ENCODE results near the gene DLG3. TPM values are rescaled to one million over a fixed set of nuclear protein-coding genes. Genes with fewer than 3 reads are reported as not detected.

The DLG3 gene
- total RNA-seq, 1 experiment from 2014 or later: 41.7 TPM

- CTCF ChIA-PET: interaction anchor here (0.8 to 2.4 kb wide), 4 partner anchors 25 to 55 kb away, joined by 3 to 9 read pairs (median 4); partner anchors contain the start of gene GDPD2
- H3K4me3 Mint-ChIP-seq: peak overlapping the region; percentile 55
Observed at GRCh38 chrX:70477734-70478075, 33.1 kb downstream of the DLG3 start.

GRCh38 chrX:70478526-70479245, 34.1 kb downstream of the DLG3 start:
- Mint-ChIP-seq H3K27me3 (ENCODE audit: low read depth) (no peaks in the 10 kb centered on the region; the same call in 1 of the 2 replicates), H3K4me3 (peak overlapping the region; percentile 55), H3K27ac (peak overlapping the region; percentile 74; the same call in 1 of the 2 replicates), H3K9me3 (no peaks in the 10 kb centered on the region), H3K4me1 (peaks cover 87% of the 10 kb centered on the region), H3K36me3 (peaks cover 12% of the 10 kb centered on the region)
- DNase-seq (ENCODE audit: low spot score) (no peak), ATAC-seq (no peak)
- TF ChIP-seq RORB (CRISPR knock-in tag; IDR thresholded peaks at IDR 0.05) (no peak), CTCF (IDR thresholded peaks at IDR 0.05) (no peak), MYBL2 (CRISPR knock-in tag; IDR thresholded peaks at IDR 0.05) (no peak), CBFB (CRISPR knock-in tag; IDR thresholded peaks at IDR 0.05; ENCODE audit: low read depth) (no peak), ATF1 (CRISPR knock-in tag; IDR thresholded peaks at IDR 0.05) (no peak), TEAD1 (CRISPR knock-in tag; IDR thresholded peaks at IDR 0.05) (no peak), RELA (CRISPR knock-in tag; IDR thresholded peaks at IDR 0.05; ENCODE audit: borderline replicate concordance) (no peak), ZNF425 (CRISPR knock-in tag; conservative IDR thresholded peaks at IDR 0.05) (no peak), E2F1 (CRISPR knock-in tag; IDR thresholded peaks at IDR 0.05) (no peak), PRRX2 (CRISPR knock-in tag; IDR thresholded peaks at IDR 0.05) (no peak)
- POLR2A ChIA-PET: no interaction called here
- CTCF ChIA-PET: interaction anchor here (0.9 to 2.4 kb wide), 4 partner anchors 24 to 56 kb away, joined by 3 to 9 read pairs (median 5); partner anchors contain the start of gene GDPD2

More at GRCh38 chrX:70477734-70478075, 33.1 kb downstream of the DLG3 start:
- Mint-ChIP-seq H3K9me3 (no peaks in the 10 kb centered on the region), H3K4me1 (peaks cover 87% of the 10 kb centered on the region), H3K27ac (peak overlapping the region; percentile 74), H3K36me3 (peaks cover 8% of the 10 kb centered on the region), H3K27me3 (ENCODE audit: low read depth) (no peaks in the 10 kb centered on the region; the same call in 1 of the 2 replicates)
- DNase-seq (ENCODE audit: low spot score): no peak
- POLR2A ChIA-PET: no interaction called here
- TF ChIP-seq ZMAT4 (CRISPR knock-in tag; IDR thresholded peaks at IDR 0.05): no peak
- peak; percentile 36; the same call in 1 of the 2 replicates for ATAC-seq

- no peak for ATAC-seq
- peaks cover 12% of the 10 kb centered on the region for H3K36me3 Mint-ChIP-seq
- ChIA-PET POLR2A (no interaction called here), CTCF (interaction anchor here (0.9 to 2.4 kb wide), 3 partner anchors 25 to 57 kb away, joined by 3 to 9 read pairs (median 6); partner anchors contain the start of gene GDPD2)
- no peaks in the 10 kb centered on the region; the same call in 1 of the 2 replicates for H3K27me3 Mint-ChIP-seq (ENCODE audit: low read depth)
- no peak overlapping the region for H3K27ac Mint-ChIP-seq
- no peak for DNase-seq (ENCODE audit: low spot score)
- H3K9me3 Mint-ChIP-seq: no peaks in the 10 kb centered on the region
- H3K4me3 Mint-ChIP-seq: peak overlapping the region; percentile 55
- peaks cover 85% of the 10 kb centered on the region for H3K4me1 Mint-ChIP-seq
- TF ChIP-seq FOXJ3 (CRISPR knock-in tag; IDR thresholded peaks at IDR 0.05; ENCODE audit: borderline replicate concordance): no peak
- no peak for TF ChIP-seq RELA (CRISPR knock-in tag; IDR thresholded peaks at IDR 0.05; ENCODE audit: borderline replicate concordance)
- no peak for TF ChIP-seq USF1 (CRISPR knock-in tag; IDR thresholded peaks at IDR 0.05)
- TF ChIP-seq MLX (CRISPR knock-in tag; IDR thresholded peaks at IDR 0.05): no peak
- TF ChIP-seq ZNF281 (CRISPR knock-in tag; IDR thresholded peaks at IDR 0.05): no peak
- TF ChIP-seq CBFB (CRISPR knock-in tag; IDR thresholded peaks at IDR 0.05; ENCODE audit: low read depth): no peak
- TF ChIP-seq USF2 (CRISPR knock-in tag; IDR thresholded peaks at IDR 0.05): no peak
Observed at GRCh38 chrX:70479247-70479921, 34.7 kb downstream of the DLG3 start.

Measured in WTC11 (cell line).